HT1080 (cell line): ENCODE measurements around the gene PDGFD. TPM values are rescaled to one million over a fixed set of nuclear protein-coding genes. Genes with fewer than 3 reads are reported as not detected.

ENCODE experiments used
- DNase-seq: peaks from one replicate; pipeline ENCODE4 v3.0.0-alpha.2; 2015; ENCODE audit warnings: low read depth
- total RNA-seq: library from RNA; depleted of rRNA; stranded (reverse); fragments of >200 nt; shearing (Covaris generic); gene quantifications from 2 replicates; pipeline ENCODE4 v1.2.3, GENCODE V29; 2014

The PDGFD gene
- total RNA-seq, 1 experiment from 2014 or later: not detected

DNA sequence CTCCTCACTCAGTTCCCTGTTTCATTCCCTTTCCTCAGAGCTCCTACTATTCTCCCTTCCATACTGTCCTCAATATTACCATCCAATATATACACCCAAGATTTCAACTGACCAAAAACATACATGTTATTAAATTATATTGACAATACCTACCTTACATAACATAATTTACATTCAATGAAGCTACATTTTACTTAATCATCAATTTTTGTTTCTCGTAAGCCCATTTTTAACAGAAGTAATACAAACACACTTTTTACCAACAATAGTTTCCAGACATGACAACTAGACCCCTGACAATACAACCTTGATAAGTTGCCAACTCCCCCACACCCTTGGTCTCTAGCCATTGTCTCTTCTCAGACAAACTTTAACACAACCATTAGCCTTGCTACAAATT is 273.3 kb downstream of the PDGFD start:
- no peak for DNase-seq

GRCh38 chr11:103889679-103890078 is 274.3 kb downstream of the PDGFD start:
- DNase-seq: no peak

DNA sequence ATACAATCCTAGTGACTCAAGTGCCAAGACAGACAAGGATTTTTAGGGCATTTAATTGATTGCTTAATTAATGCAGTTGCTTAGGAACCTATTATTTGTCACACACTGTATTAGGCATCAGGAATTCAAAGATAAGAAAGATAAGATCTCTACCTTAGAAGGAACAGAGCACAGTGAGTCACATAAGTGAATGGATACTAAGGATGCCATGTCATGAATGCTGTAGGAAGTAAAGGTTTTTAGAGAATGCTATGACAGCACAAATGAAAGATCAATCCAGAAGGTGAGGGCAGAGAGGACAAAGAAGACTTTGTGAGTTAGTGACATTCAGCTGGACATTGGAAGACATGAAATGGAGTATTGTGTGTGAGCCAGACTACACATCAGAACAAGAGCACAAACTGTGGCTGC is 275.4 kb downstream of the PDGFD start:
- peak; percentile 7 for DNase-seq

DNA sequence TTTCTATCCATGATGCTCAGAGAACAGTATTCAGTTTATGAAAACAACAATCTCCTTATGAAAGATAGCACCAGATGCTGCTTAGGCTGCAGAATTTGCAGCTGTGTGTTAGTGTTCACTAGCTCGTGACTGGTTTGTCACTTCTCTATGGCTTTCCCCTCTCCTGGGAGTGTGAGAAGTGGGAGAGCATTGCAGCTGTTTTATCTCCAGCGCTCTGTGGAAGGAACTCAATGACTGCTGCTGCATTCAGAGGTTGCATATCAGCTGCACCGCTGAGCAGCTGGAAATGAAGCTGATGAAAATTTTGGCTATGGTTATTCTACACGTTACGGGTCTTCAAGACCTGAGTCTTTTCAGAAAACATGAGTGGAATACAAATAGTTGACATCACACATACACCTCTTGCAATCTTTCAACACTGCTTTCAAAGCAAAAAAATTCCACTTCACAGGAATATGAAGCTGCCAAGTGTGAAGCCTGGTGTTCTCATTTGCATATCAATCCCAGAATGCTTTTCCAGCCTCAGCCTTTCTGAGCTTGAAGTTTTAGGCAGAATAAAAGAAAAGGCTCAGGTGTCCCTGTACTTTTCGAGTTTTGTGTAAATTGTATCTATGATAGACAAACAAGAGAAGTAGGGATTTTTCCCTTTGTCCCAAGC is 276.8 kb downstream of the PDGFD start:
- no peak for DNase-seq

- DNase-seq: no peak
Observed at GRCh38 chr11:103883856-103884255, 280.1 kb downstream of the PDGFD start.

GRCh38 chr11:103883291-103883690 is 280.7 kb downstream of the PDGFD start:
- DNase-seq: no peak

GRCh38 chr11:103881584-103881983 is 282.4 kb downstream of the PDGFD start:
- no peak for DNase-seq

DNA sequence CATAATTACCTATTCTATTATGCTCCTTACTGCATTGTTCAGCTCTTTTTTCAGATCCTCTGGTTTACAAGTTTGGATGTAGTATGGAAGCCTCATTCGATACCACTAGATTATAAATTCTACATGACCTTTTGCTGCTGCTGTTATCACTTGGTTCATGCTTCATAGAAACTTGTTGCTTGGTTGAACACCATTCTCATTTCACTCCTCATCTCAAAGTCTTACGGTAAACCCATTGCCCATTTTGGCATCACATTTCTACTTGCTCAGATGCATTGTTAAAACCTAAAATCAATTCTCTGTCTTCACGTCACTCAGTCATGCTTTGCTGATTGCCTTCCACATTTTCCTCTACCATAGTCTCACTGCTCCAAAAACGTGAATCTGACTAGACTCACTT is 283.0 kb downstream of the PDGFD start:
- no peak for DNase-seq

DNA sequence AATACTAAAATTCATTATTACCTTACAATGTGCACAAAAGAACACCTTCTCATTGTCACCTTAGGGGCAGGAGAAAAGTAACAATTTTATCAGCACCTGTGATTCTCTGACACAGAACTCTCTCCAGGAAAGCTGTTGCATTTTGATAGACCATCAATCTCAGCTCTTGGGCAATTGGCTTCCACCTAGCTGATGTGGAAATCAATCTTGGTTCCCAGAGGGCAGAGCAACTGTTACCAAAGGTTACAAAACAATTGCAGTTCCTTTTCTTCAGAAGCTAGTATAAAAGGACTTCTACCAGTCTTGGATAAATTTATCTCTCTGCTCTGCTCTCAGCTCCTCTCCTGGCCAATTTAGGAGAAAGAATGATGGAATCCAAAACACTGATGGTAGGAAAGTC is 285.3 kb downstream of the PDGFD start:
- DNase-seq: no peak

- DNase-seq: peak; percentile 37
Observed at GRCh38 chr11:103877221-103877620, 286.7 kb downstream of the PDGFD start.

DNA sequence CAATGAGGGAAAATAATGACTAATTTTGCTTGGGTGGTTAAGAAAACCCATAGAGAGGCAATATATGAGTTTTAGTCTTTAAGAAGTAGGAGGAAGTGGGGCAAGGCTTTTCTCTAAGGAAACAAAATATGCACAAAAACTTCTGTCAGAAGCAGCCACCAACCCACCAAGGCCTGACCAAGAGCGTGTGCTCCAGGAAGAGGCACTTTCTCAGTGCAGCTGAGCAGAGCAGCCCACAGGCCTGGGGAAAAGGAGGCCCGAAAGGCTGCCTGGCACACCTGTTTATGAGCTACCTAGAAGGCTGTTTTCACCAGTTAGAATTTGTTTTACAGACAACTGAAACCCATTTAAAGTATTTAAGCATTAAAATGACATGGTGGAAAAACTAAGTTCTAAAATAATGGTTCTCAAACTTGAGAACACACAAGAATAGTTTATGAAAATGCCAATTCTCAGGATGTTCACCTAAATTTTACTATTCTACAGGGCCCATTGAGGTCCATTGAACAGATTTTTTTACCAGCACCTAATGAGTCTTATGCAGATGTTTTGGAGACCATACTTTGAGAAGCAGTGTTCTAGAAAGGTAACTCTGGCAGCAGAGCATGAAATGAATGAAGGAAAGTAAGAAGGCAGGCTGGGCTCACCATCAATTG is 288.0 kb downstream of the PDGFD start:
- no peak for DNase-seq

GRCh38 chr11:103872748-103873147 is 291.2 kb downstream of the PDGFD start:
- DNase-seq: no peak

GRCh38 chr11:103871923-103872551 is 291.9 kb downstream of the PDGFD start:
- no peak for DNase-seq

- DNase-seq: no peak
Observed at GRCh38 chr11:103870821-103871309, 293.1 kb downstream of the PDGFD start.

DNA sequence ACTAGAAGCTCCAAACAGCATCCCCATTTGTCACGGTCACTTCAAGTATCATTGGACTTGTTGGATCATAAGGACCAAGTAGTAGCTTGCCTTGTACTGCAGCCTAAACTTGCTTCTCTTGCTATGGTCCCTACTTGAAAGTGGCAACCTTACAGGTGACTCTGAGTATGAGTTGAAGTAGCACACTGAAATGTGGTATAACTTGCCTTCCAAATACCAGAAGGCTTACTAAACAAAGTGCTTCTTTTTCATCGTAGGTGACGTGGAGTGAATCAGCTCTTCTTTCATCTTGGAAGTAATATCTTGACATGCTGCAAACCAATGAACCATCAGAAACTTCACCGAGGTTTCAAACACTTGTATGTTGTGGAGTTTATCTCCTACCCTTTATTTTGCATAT is 296.5 kb downstream of the PDGFD start:
- DNase-seq: no peak

DNA sequence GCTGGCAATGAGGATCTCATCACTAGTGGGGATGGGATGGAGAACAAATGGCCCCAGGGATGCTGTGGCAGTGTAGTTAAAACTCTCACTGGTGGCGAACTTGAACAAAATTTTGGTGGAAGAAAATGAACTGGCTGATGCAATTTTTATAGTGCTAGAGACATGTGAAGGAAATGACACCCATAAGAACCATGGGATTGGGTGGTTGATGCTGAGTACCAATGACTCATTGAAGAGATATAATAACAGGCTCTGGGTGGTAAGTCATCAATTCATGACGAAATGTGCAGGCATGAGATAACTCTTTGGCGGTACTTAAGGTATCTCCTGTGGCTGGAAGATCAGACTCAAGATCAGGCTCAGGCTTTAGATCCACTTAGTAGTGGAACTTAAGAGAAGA is 300.4 kb downstream of the PDGFD start:
- DNase-seq: peak; percentile 72

- no peak for DNase-seq
Observed at GRCh38 chr11:103862802-103863174, 301.2 kb downstream of the PDGFD start.

DNA sequence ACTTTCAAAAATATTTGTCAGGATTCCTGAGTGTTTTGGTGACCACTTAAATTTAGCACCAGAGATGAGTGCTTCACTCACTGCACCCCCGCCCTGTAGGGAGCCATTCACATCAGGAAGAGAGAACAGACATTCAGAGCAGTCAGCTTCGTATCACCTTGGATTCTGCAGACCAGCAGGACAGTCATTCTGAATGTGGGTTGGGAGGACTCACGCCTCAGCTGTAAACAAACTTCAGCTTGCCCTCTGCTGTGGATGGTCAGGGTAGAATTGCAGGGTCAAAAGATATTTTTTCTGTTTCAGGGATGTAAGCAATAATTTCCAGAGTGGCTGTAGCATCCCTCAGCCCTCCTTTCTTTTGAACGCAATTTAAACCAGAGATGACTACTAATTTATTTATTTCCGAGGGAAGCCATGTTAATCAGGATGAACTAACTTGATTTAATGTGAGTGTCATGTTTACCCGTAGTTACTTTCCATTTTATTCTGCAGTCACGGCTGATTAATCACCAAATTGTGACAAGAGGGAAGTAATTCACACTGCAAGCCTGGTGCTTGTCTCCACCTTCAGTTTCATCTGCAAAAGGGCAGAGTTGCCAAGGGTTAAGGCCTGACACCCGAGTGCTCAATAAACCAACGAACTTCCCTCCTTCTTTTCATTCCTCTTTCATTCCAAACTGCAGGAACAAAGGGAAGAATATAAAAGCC is 301.7 kb downstream of the PDGFD start:
- DNase-seq: no peak
